ENCODE data around the gene RTL10.

- TF ChIP-seq CTCF (IDR thresholded peaks at IDR 0.05; ENCODE audit: borderline replicate concordance, extremely low read depth, low read length, poor library complexity, severe bottlenecking) (no peak), EZH2 (IDR thresholded peaks at IDR 0.05; ENCODE audit: borderline replicate concordance, low read depth, low read length, severe bottlenecking) (no peak)
These were observed 16.8 kb downstream of the RTL10 start for GRCh38 chr22:19837915-19838314.
